K562 (cell line): ENCODE data around the gene TSGA10. TPM values are rescaled to one million over a fixed set of nuclear protein-coding genes. Genes with fewer than 3 reads are reported as not detected.
A peak's percentile ranks its signal among the peaks of the same experiment; 100 is the strongest.

Source experiments
- EP400 ChIP-seq: fragments of 450-650 bp; IDR thresholded peaks from 2 replicates; pipeline ENCODE4 v1.6.1; 2017; ENCODE audit warnings: antibody characterized with exemption, mild to moderate bottlenecking, moderate library complexity
- FOXA1 ChIP-seq: fragments of 450-650 bp; IDR thresholded peaks from 2 replicates; pipeline ENCODE4 v1.6.1; 2016; ENCODE audit warnings: mild to moderate bottlenecking, borderline replicate concordance
- FOXP1 ChIP-seq: sonication (generic); formaldehyde crosslinking; IDR thresholded peaks from 2 replicates; pipeline ENCODE4 v1.8.0; 2022; ENCODE audit warnings: mild to moderate bottlenecking, missing genetic modification reagents
- GABPA ChIP-seq: fragments of 200-800 bp; sonication (Bioruptor generic); conservative IDR thresholded peaks from 2 replicates; pipeline ENCODE4 v1.6.1; 2016; ENCODE audit warnings: low read depth, missing genetic modification characterization, missing compliant biosample characterization
- HDGF ChIP-seq: fragments of 450-650 bp; IDR thresholded peaks from 2 replicates; pipeline ENCODE4 v1.6.1; 2016
- MECOM ChIP-seq: fragments of 250-450 bp; sonication (Bioruptor Pico); IDR thresholded peaks from 2 replicates; pipeline ENCODE4 v1.8.0; 2022; ENCODE audit warnings: inconsistent platforms
- MIER1 ChIP-seq: fragments of 450-650 bp; IDR thresholded peaks from 2 replicates; pipeline ENCODE4 v1.6.1; 2016; ENCODE audit warnings: antibody characterized with exemption, mild to moderate bottlenecking, low read depth
- NR2F6 ChIP-seq: fragments of 450-650 bp; formaldehyde crosslinking; IDR thresholded peaks from 2 replicates; pipeline ENCODE4 v1.4.0; 2020; ENCODE audit warnings: mild to moderate bottlenecking
- PYGO2 ChIP-seq: fragments of 450-650 bp; IDR thresholded peaks from 2 replicates; pipeline ENCODE4 v1.6.1; 2016; ENCODE audit warnings: mild to moderate bottlenecking, missing genetic modification characterization, moderate library complexity, missing compliant biosample characterization
- RAD21 ChIP-seq, 2 experiments: fragments of 250-450 bp in 1 of 2; fragments of 450-650 bp in 1 of 2; sonication (Bioruptor Pico) in 1 of 2; formaldehyde crosslinking in 1 of 2; IDR thresholded peaks in 1 of 2; conservative IDR thresholded peaks in 1 of 2; 2 replicates each; pipeline versions ENCODE4 v1.4.0 to v1.8.0; 2020 to 2022; ENCODE audit warnings: mild to moderate bottlenecking in 2 of 2, moderate library complexity in 1 of 2
- REST ChIP-seq, 2 experiments: fragments of 450-650 bp; formaldehyde crosslinking in 1 of 2; IDR thresholded peaks; 2 replicates each; pipeline versions ENCODE4 v1.4.0 to v1.6.1; 2014 to 2020; ENCODE audit warnings: mild to moderate bottlenecking in 2 of 2, borderline replicate concordance in 1 of 2, low read depth in 1 of 2
- SMAD1 ChIP-seq: fragments of 150-350 bp; IDR thresholded peaks from 2 replicates; pipeline ENCODE4 v1.6.1; 2014; ENCODE audit warnings: low read length, low read depth; ENCODE audit not compliant: partially characterized antibody
- SNIP1 ChIP-seq: fragments of 450-650 bp; IDR thresholded peaks from 2 replicates; pipeline ENCODE4 v1.7.1; 2017; ENCODE audit warnings: low read depth, mild to moderate bottlenecking
- ZFP30 ChIP-seq: fragments of 250-450 bp; sonication (Bioruptor Pico); IDR thresholded peaks from 2 replicates; pipeline ENCODE4 v1.8.0; 2022; ENCODE audit warnings: moderate library complexity, mild to moderate bottlenecking, inconsistent platforms, borderline replicate concordance
- ZHX1 ChIP-seq: fragments of 150-350 bp; conservative IDR thresholded peaks from 2 replicates; pipeline ENCODE4 v1.6.1; 2014; ENCODE audit warnings: low read length
- ZNF174 ChIP-seq: fragments of 250-450 bp; sonication (Bioruptor Pico); IDR thresholded peaks from 2 replicates; pipeline ENCODE4 v1.4.0; 2020; ENCODE audit warnings: mild to moderate bottlenecking
- ZNF785 ChIP-seq: fragments of 250-450 bp; sonication (Bioruptor Pico); IDR thresholded peaks from 2 replicates; pipeline ENCODE4 v1.4.0; 2020; ENCODE audit warnings: mild to moderate bottlenecking
- ZNF79 ChIP-seq: fragments of 250-450 bp; sonication (Bioruptor Pico); IDR thresholded peaks from 2 replicates; pipeline ENCODE4 v1.4.0; 2020; ENCODE audit warnings: low read depth, mild to moderate bottlenecking, moderate library complexity
- polyA plus RNA-seq, 8 experiments: library from polyadenylated mRNA; depleted of rRNA in 4 of 8; stranded (reverse) in 5 of 8; unstranded in 3 of 8; fragments of >200 nt; fragmentation: Nextera tagmentation in 2 of 8; fragmentation: Illumina TruSeq in 1 of 8; extraction: Ambion mirVana in 2 of 8; extraction: Trizol in 1 of 8; gene quantifications; 2 replicates each; pipeline versions ENCODE4 v1.2.1 to v1.2.3, GENCODE V29; 2011 to 2014; ENCODE audit warnings: inconsistent platforms in 1 of 8, missing spikeins in 1 of 8
- total RNA-seq, 7 experiments: library from RNA; depleted of rRNA in 6 of 7; stranded (reverse); fragments of >200 nt in 6 of 7; fragmentation: Illumina TruSeq in 2 of 7; extraction: Trizol in 2 of 7; gene quantifications; 2 replicates each; pipeline versions ENCODE4 v1.2.1 to v1.2.3, GENCODE V29; 2011 to 2021; ENCODE audit warnings: low replicate concordance in 1 of 7

The TSGA10 gene
- total and polyA plus RNA-seq, 9 of the 15 experiments (the other 6 are each of a cell fraction or from before 2014, with no cell fraction given): 2.1 to 11.3 (median 3.2) TPM

- TF ChIP-seq MECOM (CRISPR knock-in tag) (no peak), REST (IDR thresholded peaks at IDR 0.05; ENCODE audit: borderline replicate concordance) (peak; percentile 37; the same call in 1 of the 2 replicates), REST (CRISPR knock-in tag; IDR thresholded peaks at IDR 0.05; ENCODE audit: low read depth) (no peak), GABPA (no peak), EP400 (no peak), FOXA1 (no peak), NR2F6 (CRISPR knock-in tag) (no peak), ZNF785 (CRISPR knock-in tag) (no peak), SMAD1 (no peak), FOXP1 (CRISPR knock-in tag) (no peak), ZNF174 (CRISPR knock-in tag) (no peak), RAD21 (CRISPR knock-in tag; conservative IDR thresholded peaks at IDR 0.05 in 1 of 2, IDR thresholded peaks at IDR 0.05 in 1 of 2) (peak in 1 of 2 experiments; percentile 73; a peak in 3 of 4 replicates), HDGF (no peak), MIER1 (no peak), SNIP1 (no peak), ZNF79 (CRISPR knock-in tag) (peak; percentile 80; the same call in 1 of the 2 replicates), PYGO2 (no peak), ZFP30 (no peak), ZHX1 (no peak)
Observed at GRCh38 chr2:99066075-99066958, 88.4 kb downstream of the TSGA10 start (continued).
